Lower leg skin (tissue), 4 donors: ENCODE measurements around the gene CSGALNACT2. TPM values are rescaled to one million over a fixed set of nuclear protein-coding genes. Genes with fewer than 3 reads are reported as not detected.
A peak's percentile ranks its signal among the peaks of the same experiment; 100 is the strongest.

Experiments
- DNase-seq, 2 donors: peaks; one replicate each; pipeline ENCODE4 v3.0.0-alpha.2; 2019; ENCODE audit warnings: low spot score in 2 of 2
- H3K4me3 ChIP-seq: fragments of 200-600 bp; sonication (generic); 2 replicates; pipeline ENCODE4 v1.5.1; 2017; ENCODE audit warnings: mild to moderate bottlenecking, low read depth; ENCODE audit not compliant: poor library complexity, severe bottlenecking
- POLR2A ChIP-seq, 2 donors: fragments of 450-650 bp; IDR thresholded peaks; one replicate each; pipeline ENCODE4 v1.6.1; 2016 to 2017; ENCODE audit warnings: antibody characterized with exemption in 2 of 2, mild to moderate bottlenecking in 1 of 2, moderate library complexity in 1 of 2
- WGBS, 2 donors: methylation state at CpG; one replicate each; pipeline ENCODE4 v1.1.5; 2018; 5-methylcytosine and 5-hydroxymethylcytosine counted together
- intact Hi-C: fragments of 100-400 bp; cut with DNase I; formaldehyde crosslinking; loops from one replicate; pipeline ENCODE4 v1.15.0; 2023; ENCODE audit warnings: low total_unique reads
- total RNA-seq, 4 donors: library from RNA; depleted of rRNA; stranded (reverse); fragments of >200 nt; gene quantifications; one replicate each; pipeline ENCODE4 v1.1.0, GENCODE V29; 2016
- TF ChIP-seq, protein P1 (sequence below), 3 donors: fragments of 450-650 bp; IDR thresholded peaks; one replicate each; pipeline ENCODE4 v1.5.1; 2016; ENCODE audit warnings: antibody characterized with exemption in 3 of 3, mild to moderate bottlenecking in 3 of 3, moderate library complexity in 2 of 3

Gene CSGALNACT2
- total RNA-seq, 4 donors from 2014 or later, result 12.9 to 16.7 (median 15.4) TPM

DNA sequence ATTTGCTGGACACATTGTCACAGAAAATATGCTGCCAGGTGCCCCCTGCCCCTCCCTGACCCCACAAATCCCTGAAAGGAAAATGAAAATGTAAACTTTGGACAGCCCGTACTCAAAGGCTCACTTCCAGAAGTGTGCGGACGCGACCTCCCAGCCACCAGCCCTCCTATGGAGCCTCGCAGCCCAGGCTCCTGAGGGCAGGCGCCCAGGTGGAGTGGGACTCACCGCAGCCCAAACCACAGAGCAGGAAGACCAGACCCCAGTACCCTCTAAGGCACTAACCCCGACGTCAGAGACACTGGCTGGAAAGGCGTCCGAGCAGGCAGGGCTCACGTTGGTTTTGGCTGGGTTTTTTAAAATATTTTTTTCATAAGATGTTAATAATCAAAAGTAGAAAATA is 57.3 kb downstream of the CSGALNACT2 start:
- intact Hi-C loops, result no loop called here
- DNase-seq, result peak in 1 of 2 donors; percentile 5
- 87 to 89% methylated on average over 12 of the region's 12 CpGs for WGBS, 2 donors
- no peak for TF ChIP-seq POLR2A (IDR thresholded peaks at IDR 0.05)
- TF ChIP-seq, protein P1, sequence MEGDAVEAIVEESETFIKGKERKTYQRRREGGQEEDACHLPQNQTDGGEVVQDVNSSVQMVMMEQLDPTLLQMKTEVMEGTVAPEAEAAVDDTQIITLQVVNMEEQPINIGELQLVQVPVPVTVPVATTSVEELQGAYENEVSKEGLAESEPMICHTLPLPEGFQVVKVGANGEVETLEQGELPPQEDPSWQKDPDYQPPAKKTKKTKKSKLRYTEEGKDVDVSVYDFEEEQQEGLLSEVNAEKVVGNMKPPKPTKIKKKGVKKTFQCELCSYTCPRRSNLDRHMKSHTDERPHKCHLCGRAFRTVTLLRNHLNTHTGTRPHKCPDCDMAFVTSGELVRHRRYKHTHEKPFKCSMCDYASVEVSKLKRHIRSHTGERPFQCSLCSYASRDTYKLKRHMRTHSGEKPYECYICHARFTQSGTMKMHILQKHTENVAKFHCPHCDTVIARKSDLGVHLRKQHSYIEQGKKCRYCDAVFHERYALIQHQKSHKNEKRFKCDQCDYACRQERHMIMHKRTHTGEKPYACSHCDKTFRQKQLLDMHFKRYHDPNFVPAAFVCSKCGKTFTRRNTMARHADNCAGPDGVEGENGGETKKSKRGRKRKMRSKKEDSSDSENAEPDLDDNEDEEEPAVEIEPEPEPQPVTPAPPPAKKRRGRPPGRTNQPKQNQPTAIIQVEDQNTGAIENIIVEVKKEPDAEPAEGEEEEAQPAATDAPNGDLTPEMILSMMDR (IDR thresholded peaks at IDR 0.05), result no peak
- H3K4me3 ChIP-seq, result no peak overlapping the region

DNA sequence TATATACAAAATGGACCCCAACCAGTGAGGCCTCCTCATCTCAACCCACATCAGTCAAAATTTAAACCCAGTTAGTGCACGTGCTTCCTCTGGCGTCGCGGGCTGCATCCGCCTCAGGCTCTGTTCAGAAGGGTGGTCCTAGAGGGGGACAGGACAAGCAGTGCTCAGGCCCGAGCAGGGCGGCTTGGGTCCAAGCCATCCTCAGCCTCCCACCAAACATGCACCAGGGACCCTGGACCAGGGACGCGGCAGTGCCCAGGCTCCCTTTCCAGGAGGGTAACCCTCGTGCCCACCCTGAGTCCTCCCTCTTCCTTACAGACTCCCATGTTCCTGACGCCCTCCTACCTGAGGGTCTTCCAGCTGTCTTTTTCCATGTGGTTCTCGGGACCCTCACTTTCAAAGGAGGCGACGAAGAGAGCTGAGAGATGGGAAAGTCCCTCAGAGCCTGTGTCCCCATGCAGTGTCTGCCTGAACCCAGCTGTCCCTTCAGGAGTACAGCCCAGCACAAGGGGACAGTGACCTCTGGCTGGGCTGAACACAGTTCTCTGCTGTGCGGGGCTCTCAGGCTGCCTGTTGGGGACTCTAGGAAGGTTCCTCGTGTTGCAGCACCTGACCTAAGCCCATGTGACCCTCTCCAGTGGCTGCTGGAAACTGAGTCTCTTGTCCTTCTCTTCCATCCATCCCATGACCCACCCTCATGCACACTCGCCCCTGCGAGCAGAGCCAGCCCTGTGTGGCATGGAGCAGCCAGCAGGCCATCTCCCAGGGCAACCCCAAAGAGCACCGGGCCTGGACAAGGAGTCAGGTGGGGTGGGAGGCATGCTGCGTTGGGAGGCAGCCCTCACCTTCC is 58.1 kb downstream of the CSGALNACT2 start:
- peak in 1 of 2 donors; percentile 76 for DNase-seq
- intact Hi-C loops, result no loop called here
- TF ChIP-seq POLR2A (IDR thresholded peaks at IDR 0.05), result no peak
- TF ChIP-seq, protein P1 (IDR thresholded peaks at IDR 0.05), result no peak
- WGBS, 2 donors, result 91 to 92% methylated on average over 18 to 20 of the region's 20 CpGs
- H3K4me3 ChIP-seq, result no peak overlapping the region

DNA sequence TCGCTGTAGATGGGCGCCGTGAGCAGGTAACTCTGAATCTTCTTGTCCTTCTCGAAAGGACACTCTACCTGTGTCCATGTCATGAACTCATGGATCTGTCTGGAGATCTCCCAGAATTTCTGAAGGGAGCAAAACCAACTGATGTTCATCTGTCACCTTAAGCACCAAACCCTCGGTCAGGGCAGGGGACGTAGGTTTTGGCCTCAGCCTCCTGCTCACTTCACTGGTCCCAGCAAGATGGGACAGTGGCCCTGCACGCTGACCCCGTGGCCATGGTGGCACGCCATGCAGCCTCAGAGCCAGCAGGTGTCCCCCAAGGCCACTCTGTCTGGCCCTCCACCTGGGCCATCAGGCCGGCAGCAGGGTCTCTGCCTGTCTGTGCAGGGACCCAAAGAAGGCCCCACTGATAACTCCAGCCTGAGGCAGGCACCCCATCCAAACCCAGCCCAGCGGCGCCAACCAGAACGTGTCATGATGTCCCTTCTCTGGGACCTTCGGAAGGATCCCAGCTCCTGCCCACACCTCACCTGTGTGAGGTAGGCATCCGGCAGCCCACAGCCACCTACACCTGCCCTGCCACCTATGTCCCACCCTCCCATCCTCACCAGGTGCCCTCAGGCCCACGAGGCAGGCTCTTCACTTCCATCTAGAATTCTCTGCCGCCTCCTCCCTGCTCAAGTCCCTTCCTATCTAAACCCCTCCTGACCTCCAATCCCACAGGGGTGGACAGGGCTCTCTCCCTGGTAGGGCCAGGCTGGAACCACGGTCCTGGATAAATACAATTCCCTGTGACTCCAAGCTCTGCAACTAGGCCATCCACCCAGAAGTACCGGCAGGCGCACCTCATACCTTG is 59.0 kb downstream of the CSGALNACT2 start:
- WGBS, 2 donors, result 97% methylated on average over 15 to 19 of the region's 20 CpGs
- no peak overlapping the region for H3K4me3 ChIP-seq
- DNase-seq, result no peak
- intact Hi-C loops, result no loop called here
- TF ChIP-seq, protein P1 (IDR thresholded peaks at IDR 0.05), result no peak
- no peak for TF ChIP-seq POLR2A (IDR thresholded peaks at IDR 0.05)

DNA sequence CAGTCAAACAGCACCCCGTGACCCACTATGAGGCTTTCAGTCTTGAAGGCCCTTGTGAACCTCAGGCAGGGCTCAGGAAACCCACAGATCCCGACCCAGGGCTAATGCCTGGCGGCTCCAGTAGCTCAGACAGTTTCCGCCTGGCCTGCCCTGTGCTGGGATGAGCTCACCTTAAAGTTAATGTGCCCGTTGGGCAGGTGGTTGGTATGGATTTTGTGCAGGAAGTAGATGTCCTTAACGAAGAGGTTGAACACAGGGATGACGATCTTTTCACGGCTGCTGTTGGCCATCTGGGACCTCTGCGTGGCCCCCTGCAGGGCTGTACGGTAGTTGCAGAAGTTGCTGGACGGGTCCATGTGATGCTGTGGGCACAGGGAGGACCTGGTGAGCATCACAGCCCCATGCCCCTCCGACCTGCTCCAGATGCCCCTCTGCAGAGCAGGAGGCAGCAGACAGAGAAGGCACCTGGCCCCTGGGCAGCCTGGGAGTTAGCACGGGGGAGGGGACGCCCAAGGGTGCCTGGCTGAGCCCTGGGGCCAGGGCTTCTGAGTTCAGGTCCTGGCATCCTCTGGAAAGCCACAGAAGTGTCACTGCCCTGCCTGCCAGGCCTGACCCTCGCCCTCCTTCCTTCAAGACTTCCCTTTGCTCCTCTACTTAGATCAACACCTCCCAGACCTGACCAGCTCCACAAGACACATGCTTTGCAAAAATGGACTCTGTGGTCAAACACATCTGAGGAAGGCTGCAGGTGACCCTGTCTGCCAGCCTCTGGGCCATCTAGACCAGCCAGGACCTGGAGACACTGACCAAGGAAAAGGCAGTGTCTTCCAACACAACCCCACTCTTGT is 59.8 kb downstream of the CSGALNACT2 start:
- TF ChIP-seq, protein P1 (IDR thresholded peaks at IDR 0.05), result no peak
- TF ChIP-seq POLR2A (IDR thresholded peaks at IDR 0.05), result no peak
- H3K4me3 ChIP-seq, result no peak overlapping the region
- peak in 1 of 2 donors; percentile 74 for DNase-seq
- WGBS, 2 donors, result 82 to 87% methylated on average over 14 to 15 of the region's 15 CpGs
- intact Hi-C loops, result no loop called here

DNA sequence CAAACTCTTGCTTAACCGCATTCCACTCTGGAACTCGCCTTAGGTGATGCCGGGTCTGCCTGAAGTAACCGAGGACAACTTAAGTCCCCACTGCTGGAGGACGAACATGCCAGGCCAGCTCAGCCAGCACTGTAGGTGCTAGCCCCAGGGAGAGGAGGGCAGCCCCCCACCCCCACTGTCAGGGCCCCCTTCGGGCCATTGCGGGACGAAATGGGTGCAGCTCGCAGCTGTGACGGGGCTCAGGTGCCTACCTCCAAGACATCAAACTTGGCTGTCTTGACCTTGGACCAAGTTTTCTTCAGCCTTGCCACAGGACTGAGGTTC is 60.4 kb downstream of the CSGALNACT2 start:
- peak in 1 of 2 donors; percentile 54 for DNase-seq
- intact Hi-C loops, result no loop called here
- TF ChIP-seq, protein P1 (IDR thresholded peaks at IDR 0.05), result no peak
- TF ChIP-seq POLR2A (IDR thresholded peaks at IDR 0.05), result no peak
- H3K4me3 ChIP-seq, result no peak overlapping the region
- WGBS, 2 donors, result 83 to 91% methylated on average over 4 to 10 of the region's 10 CpGs
